ENCODE results near the gene TIGD7.

- TF ChIP-seq CEBPB (IDR thresholded peaks at IDR 0.05; ENCODE audit: low read depth): no peak
- TF ChIP-seq, protein P1, sequence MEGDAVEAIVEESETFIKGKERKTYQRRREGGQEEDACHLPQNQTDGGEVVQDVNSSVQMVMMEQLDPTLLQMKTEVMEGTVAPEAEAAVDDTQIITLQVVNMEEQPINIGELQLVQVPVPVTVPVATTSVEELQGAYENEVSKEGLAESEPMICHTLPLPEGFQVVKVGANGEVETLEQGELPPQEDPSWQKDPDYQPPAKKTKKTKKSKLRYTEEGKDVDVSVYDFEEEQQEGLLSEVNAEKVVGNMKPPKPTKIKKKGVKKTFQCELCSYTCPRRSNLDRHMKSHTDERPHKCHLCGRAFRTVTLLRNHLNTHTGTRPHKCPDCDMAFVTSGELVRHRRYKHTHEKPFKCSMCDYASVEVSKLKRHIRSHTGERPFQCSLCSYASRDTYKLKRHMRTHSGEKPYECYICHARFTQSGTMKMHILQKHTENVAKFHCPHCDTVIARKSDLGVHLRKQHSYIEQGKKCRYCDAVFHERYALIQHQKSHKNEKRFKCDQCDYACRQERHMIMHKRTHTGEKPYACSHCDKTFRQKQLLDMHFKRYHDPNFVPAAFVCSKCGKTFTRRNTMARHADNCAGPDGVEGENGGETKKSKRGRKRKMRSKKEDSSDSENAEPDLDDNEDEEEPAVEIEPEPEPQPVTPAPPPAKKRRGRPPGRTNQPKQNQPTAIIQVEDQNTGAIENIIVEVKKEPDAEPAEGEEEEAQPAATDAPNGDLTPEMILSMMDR (IDR thresholded peaks at IDR 0.05 in 2 of 3, conservative IDR thresholded peaks at IDR 0.05 in 1 of 3; ENCODE audit: borderline replicate concordance in 1 of 3, insufficient read depth in 1 of 3, low read depth in 2 of 3, low read length in 2 of 3): no peak
- TF ChIP-seq TCF7L2 (IDR thresholded peaks at IDR 0.05; ENCODE audit: borderline replicate concordance, extremely low read depth, insufficient read depth, insufficient read length): no peak
- TF ChIP-seq EZH2 (IDR thresholded peaks at IDR 0.05): no peak
- no peak for TF ChIP-seq SIN3A (IDR thresholded peaks at IDR 0.05; ENCODE audit: low read depth)
- no peak for TF ChIP-seq POLR2A (IDR thresholded peaks at IDR 0.05; ENCODE audit: borderline replicate concordance, extremely low read depth, insufficient read depth, insufficient read length)
- no peak for TF ChIP-seq ZNF274 (IDR thresholded peaks at IDR 0.05; ENCODE audit: low read depth, low read length)
- TF ChIP-seq, protein P2, sequence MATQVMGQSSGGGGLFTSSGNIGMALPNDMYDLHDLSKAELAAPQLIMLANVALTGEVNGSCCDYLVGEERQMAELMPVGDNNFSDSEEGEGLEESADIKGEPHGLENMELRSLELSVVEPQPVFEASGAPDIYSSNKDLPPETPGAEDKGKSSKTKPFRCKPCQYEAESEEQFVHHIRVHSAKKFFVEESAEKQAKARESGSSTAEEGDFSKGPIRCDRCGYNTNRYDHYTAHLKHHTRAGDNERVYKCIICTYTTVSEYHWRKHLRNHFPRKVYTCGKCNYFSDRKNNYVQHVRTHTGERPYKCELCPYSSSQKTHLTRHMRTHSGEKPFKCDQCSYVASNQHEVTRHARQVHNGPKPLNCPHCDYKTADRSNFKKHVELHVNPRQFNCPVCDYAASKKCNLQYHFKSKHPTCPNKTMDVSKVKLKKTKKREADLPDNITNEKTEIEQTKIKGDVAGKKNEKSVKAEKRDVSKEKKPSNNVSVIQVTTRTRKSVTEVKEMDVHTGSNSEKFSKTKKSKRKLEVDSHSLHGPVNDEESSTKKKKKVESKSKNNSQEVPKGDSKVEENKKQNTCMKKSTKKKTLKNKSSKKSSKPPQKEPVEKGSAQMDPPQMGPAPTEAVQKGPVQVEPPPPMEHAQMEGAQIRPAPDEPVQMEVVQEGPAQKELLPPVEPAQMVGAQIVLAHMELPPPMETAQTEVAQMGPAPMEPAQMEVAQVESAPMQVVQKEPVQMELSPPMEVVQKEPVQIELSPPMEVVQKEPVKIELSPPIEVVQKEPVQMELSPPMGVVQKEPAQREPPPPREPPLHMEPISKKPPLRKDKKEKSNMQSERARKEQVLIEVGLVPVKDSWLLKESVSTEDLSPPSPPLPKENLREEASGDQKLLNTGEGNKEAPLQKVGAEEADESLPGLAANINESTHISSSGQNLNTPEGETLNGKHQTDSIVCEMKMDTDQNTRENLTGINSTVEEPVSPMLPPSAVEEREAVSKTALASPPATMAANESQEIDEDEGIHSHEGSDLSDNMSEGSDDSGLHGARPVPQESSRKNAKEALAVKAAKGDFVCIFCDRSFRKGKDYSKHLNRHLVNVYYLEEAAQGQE (IDR thresholded peaks at IDR 0.05; ENCODE audit: low read depth): no peak
- TF ChIP-seq, protein P3, sequence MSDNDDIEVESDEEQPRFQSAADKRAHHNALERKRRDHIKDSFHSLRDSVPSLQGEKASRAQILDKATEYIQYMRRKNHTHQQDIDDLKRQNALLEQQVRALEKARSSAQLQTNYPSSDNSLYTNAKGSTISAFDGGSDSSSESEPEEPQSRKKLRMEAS (IDR thresholded peaks at IDR 0.05): no peak
- no peak for TF ChIP-seq RAD21 (IDR thresholded peaks at IDR 0.05; ENCODE audit: low read depth)
Measured at GRCh38 chr16:3276679-3277078, 28.6 kb downstream of the TIGD7 start.

All from HCT116 (cell line).